Measurements from ENCODE around the gene MYL6B.

MYL6B gene

GRCh38 chr12:56202838-56203237 is 50.5 kb downstream of the MYL6B start:
- peaks cover 35% of the 10 kb centered on the region for H3K36me3 Mint-ChIP-seq (ENCODE audit: low read depth)
- peak overlapping the region in 1 of 3 experiments; percentile 50 for H3K27ac Mint-ChIP-seq
- H3K4me3 Mint-ChIP-seq: no peak overlapping the region
- no peaks in the 10 kb centered on the region for H3K4me1 Mint-ChIP-seq
- no peak for TF ChIP-seq CTCF (IDR thresholded peaks at IDR 0.05; ENCODE audit: unreplicated experiment in 3 of 3)
- no peaks in the 10 kb centered on the region for H3K27me3 Mint-ChIP-seq (ENCODE audit: low read depth)
- no peaks in the 10 kb centered on the region for H3K9me3 Mint-ChIP-seq

DNA sequence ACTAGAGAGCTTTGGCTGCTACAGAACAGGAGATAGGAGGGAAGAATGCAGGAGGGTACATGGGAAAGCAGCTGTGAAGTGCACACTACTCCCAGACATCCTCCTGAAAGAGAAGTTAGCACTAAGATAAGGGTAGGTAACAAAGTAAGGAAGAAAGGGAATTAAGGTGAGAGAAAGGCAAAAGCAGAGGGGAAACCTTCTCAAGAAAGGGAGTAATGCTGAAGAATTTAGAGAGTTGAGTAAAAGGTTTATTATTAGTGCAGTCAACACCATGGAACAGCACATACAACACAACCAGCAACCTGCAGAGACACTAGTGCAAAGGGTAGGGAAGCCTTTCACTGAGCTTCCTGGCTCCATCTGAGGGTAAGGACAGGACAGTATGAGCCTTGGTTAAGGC is 51.9 kb downstream of the MYL6B start:
- Mint-ChIP-seq H3K27me3 (ENCODE audit: low read depth) (no peaks in the 10 kb centered on the region), H3K36me3 (ENCODE audit: low read depth) (peaks cover 44% of the 10 kb centered on the region), H3K4me3 (no peak overlapping the region), H3K4me1 (no peaks in the 10 kb centered on the region), H3K9me3 (no peaks in the 10 kb centered on the region), H3K27ac (no peak overlapping the region)
- TF ChIP-seq CTCF (IDR thresholded peaks at IDR 0.05; ENCODE audit: unreplicated experiment in 3 of 3): no peak

DNA sequence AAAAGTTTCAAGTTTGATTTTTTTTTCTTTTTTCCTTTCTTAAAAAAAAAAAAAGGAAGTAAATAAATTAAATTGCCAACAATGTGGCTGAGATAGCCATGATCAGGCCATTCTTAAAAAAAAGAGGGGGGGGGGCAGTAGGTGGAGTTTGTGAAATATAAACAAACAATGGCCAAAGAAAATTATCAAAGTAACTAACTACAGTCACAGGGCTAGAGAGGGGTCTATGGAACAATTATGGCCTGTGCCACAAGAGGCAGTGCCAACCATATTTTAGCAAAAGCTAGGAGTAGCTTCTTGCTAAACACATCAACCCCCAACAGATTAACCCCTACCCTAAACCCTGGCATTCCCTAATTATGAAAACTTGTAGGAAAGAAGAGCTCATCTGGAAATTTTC is 53.1 kb downstream of the MYL6B start:
- Mint-ChIP-seq H3K4me3 (no peak overlapping the region), H3K36me3 (ENCODE audit: low read depth) (peaks cover 53% of the 10 kb centered on the region), H3K4me1 (no peaks in the 10 kb centered on the region), H3K27ac (no peak overlapping the region), H3K27me3 (ENCODE audit: low read depth) (no peaks in the 10 kb centered on the region), H3K9me3 (no peaks in the 10 kb centered on the region)
- TF ChIP-seq CTCF (IDR thresholded peaks at IDR 0.05; ENCODE audit: unreplicated experiment in 3 of 3): no peak

- Mint-ChIP-seq H3K4me1 (no peaks in the 10 kb centered on the region), H3K36me3 (ENCODE audit: low read depth) (peaks cover 61% of the 10 kb centered on the region), H3K9me3 (no peaks in the 10 kb centered on the region), H3K4me3 (no peak overlapping the region), H3K27ac (no peak overlapping the region), H3K27me3 (ENCODE audit: low read depth) (no peaks in the 10 kb centered on the region)
- peak; percentile 35 to 61 (median 46) for TF ChIP-seq CTCF (IDR thresholded peaks at IDR 0.05; ENCODE audit: unreplicated experiment in 3 of 3)
Measured at GRCh38 chr12:56206452-56207166, 54.2 kb downstream of the MYL6B start.
